Keratinocyte (primary cell): ENCODE data around the gene COL7A1. TPM values are rescaled to one million over a fixed set of nuclear protein-coding genes. Genes with fewer than 3 reads are reported as not detected.

Experiments
- DNase-seq: peaks from one replicate; pipeline ENCODE4 v3.0.0-alpha.2; 2011; ENCODE audit warnings: low read depth, missing footprints, low spot score
- FAIRE-seq: peaks from 2 replicates; lab custom pipeline; 2011; peaks lifted over from hg19 to GRCh38; lab: Jason Lieb, UNC
- H2AFZ ChIP-seq: 2 replicates; pipeline ENCODE4 v1.6.0; 2012; ENCODE audit warnings: low read length, control low read depth, inconsistent platforms; ENCODE audit not compliant: control insufficient read depth
- H3K27ac ChIP-seq: 2 replicates; pipeline ENCODE4 v1.5.1; 2011; ENCODE audit warnings: low read length; ENCODE audit not compliant: control insufficient read depth, insufficient read depth
- H3K27me3 ChIP-seq: 3 replicates; pipeline ENCODE4 v1.6.0; 2011; ENCODE audit warnings: low read length; ENCODE audit not compliant: control insufficient read depth, insufficient read depth; ENCODE audit errors: extremely low read depth
- H3K36me3 ChIP-seq, 2 experiments: 2 replicates in 1 of 2; 3 replicates in 1 of 2; pipeline ENCODE4 v1.5.1; 2011; ENCODE audit warnings: low read length in 2 of 2, mild to moderate bottlenecking in 1 of 2; ENCODE audit not compliant: control insufficient read depth in 2 of 2, insufficient read depth in 2 of 2; ENCODE audit errors: extremely low read depth in 1 of 2
- H3K4me1 ChIP-seq: 3 replicates; pipeline ENCODE4 v1.5.1; 2011; ENCODE audit warnings: low read length; ENCODE audit not compliant: control insufficient read depth, insufficient read depth; ENCODE audit errors: extremely low read depth
- H3K4me2 ChIP-seq: 3 replicates; pipeline ENCODE4 v1.6.0; 2011; ENCODE audit warnings: low read depth, low read length; ENCODE audit not compliant: control insufficient read depth, insufficient read depth; ENCODE audit errors: extremely low read depth
- H3K4me3 ChIP-seq, 3 experiments: fragments of 200-600 bp in 1 of 3; sonication (generic) in 1 of 3; 2 replicates in 2 of 3; 3 replicates in 1 of 3; pipeline ENCODE4 v1.5.1; 2011 to 2016; ENCODE audit warnings: low read length in 3 of 3, mild to moderate bottlenecking in 3 of 3, control low read depth in 2 of 3, inconsistent platforms in 1 of 3, low read depth in 1 of 3, mixed read lengths in 1 of 3, mixed run types in 1 of 3, moderate library complexity in 1 of 3; ENCODE audit not compliant: control insufficient read depth in 2 of 3, insufficient read depth in 2 of 3; ENCODE audit errors: extremely low read depth in 1 of 3
- H3K79me2 ChIP-seq: 2 replicates; pipeline ENCODE4 v1.6.0; 2012; ENCODE audit warnings: low read length; ENCODE audit not compliant: control insufficient read depth, insufficient read depth
- H3K9ac ChIP-seq: 3 replicates; pipeline ENCODE4 v1.6.0; 2011; ENCODE audit warnings: low read length; ENCODE audit not compliant: control insufficient read depth, insufficient read depth; ENCODE audit errors: extremely low read depth
- H3K9me1 ChIP-seq: 3 replicates; pipeline ENCODE4 v1.6.0; 2011; ENCODE audit warnings: low read length; ENCODE audit not compliant: control insufficient read depth, insufficient read depth; ENCODE audit errors: extremely low read depth
- H3K9me3 ChIP-seq: 2 replicates; pipeline ENCODE4 v1.5.1; 2012; ENCODE audit warnings: low read depth, low read length; ENCODE audit not compliant: control insufficient read depth
- H4K20me1 ChIP-seq: 3 replicates; pipeline ENCODE4 v1.6.0; 2011; ENCODE audit warnings: low read length; ENCODE audit not compliant: control insufficient read depth, insufficient read depth; ENCODE audit errors: extremely low read depth
- EZH2 ChIP-seq: IDR thresholded peaks from one replicate; pipeline ENCODE4 v1.6.1; 2012; ENCODE audit warnings: inconsistent platforms, mild to moderate bottlenecking, low read length, moderate library complexity
- dilution Hi-C: fragments of 300-500 bp; cut with MboI; formaldehyde crosslinking; loops from one replicate; pipeline ENCODE4 v1.7.0; 2020; ENCODE audit warnings: low sequenced_read_pairs; ENCODE audit not compliant: extremely low pct_ligation_motif_present
- polyA plus RNA-seq, 5 experiments: library from polyadenylated mRNA; depleted of rRNA in 3 of 5; stranded (reverse) in 3 of 5; stranded (forward) in 1 of 5; unstranded in 1 of 5; fragments of >200 nt; gene quantifications; 1 replicate in 1 of 5; 2 replicates in 3 of 5; 3 replicates in 1 of 5; pipeline versions ENCODE4 v1.2.1 to v1.2.3, GENCODE V29; 2011 to 2012; ENCODE audit warnings: missing spikeins in 2 of 5, low read depth in 1 of 5, low replicate concordance in 1 of 5
- TF ChIP-seq, protein P1 (sequence below), 3 experiments: IDR thresholded peaks in 1 of 3; conservative IDR thresholded peaks in 1 of 3; optimal IDR thresholded peaks in 1 of 3; 2 replicates in 2 of 3; 3 replicates in 1 of 3; pipeline versions ENCODE3 to v1.5.1; 2011; ENCODE audit warnings: low read length in 3 of 3, mild to moderate bottlenecking in 3 of 3, moderate library complexity in 2 of 3, control low read depth in 1 of 3, inconsistent platforms in 1 of 3; ENCODE audit not compliant: insufficient read depth in 2 of 3; ENCODE audit errors: extremely low read depth in 1 of 3

Gene COL7A1
- polyA plus RNA-seq, 1 donor (not counting 4 experiments of a cell fraction or from before 2014, with no cell fraction given): 59.4 TPM

DNA sequence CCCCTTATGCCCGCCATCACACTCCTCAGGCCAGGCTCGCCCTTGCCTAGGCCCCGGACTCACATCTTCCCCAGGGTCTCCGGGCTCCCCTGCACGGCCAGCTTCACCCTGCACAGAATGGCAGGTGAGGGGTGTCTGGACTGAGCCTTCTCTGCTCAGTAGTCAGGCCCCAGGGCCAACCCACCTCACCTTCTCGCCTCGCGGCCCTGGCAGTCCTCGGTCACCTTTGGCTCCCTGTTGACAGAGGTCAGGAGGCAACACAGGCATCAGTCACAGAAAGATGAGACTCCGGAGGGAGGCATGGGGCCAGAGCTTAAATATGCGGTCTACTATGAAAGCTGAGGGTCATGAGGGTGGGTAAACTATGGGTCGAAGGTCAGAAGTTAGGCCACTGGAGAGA, 23.2 kb downstream of the COL7A1 start:
- H2AFZ ChIP-seq: no peak overlapping the region
- dilution Hi-C loops: no loop called here
- no peaks in the 10 kb centered on the region for H3K27me3 ChIP-seq
- H4K20me1 ChIP-seq: peaks cover 13% of the 10 kb centered on the region
- H3K79me2 ChIP-seq: peaks cover 14% of the 10 kb centered on the region
- peaks cover 69 to 73% of the 10 kb centered on the region in 2 experiments for H3K36me3 ChIP-seq
- no peak overlapping the region for H3K4me3 ChIP-seq
- no peaks in the 10 kb centered on the region for H3K9me3 ChIP-seq
- TF ChIP-seq, protein P1, sequence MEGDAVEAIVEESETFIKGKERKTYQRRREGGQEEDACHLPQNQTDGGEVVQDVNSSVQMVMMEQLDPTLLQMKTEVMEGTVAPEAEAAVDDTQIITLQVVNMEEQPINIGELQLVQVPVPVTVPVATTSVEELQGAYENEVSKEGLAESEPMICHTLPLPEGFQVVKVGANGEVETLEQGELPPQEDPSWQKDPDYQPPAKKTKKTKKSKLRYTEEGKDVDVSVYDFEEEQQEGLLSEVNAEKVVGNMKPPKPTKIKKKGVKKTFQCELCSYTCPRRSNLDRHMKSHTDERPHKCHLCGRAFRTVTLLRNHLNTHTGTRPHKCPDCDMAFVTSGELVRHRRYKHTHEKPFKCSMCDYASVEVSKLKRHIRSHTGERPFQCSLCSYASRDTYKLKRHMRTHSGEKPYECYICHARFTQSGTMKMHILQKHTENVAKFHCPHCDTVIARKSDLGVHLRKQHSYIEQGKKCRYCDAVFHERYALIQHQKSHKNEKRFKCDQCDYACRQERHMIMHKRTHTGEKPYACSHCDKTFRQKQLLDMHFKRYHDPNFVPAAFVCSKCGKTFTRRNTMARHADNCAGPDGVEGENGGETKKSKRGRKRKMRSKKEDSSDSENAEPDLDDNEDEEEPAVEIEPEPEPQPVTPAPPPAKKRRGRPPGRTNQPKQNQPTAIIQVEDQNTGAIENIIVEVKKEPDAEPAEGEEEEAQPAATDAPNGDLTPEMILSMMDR (optimal IDR thresholded peaks at IDR 0.05 in 1 of 3, IDR thresholded peaks at IDR 0.05 in 1 of 3, conservative IDR thresholded peaks at IDR 0.05 in 1 of 3; ENCODE audit: extremely low read depth in 1 of 3, insufficient read depth in 2 of 3, low read length in 3 of 3): no peak
- TF ChIP-seq EZH2: no peak
- no peak overlapping the region for H3K27ac ChIP-seq
- H3K9ac ChIP-seq: no peak overlapping the region
- DNase-seq: no peak
- peaks cover 5% of the 10 kb centered on the region for H3K4me1 ChIP-seq
- H3K9me1 ChIP-seq: peaks cover 3% of the 10 kb centered on the region
- no peak for FAIRE-seq
- no peak overlapping the region for H3K4me2 ChIP-seq

DNA sequence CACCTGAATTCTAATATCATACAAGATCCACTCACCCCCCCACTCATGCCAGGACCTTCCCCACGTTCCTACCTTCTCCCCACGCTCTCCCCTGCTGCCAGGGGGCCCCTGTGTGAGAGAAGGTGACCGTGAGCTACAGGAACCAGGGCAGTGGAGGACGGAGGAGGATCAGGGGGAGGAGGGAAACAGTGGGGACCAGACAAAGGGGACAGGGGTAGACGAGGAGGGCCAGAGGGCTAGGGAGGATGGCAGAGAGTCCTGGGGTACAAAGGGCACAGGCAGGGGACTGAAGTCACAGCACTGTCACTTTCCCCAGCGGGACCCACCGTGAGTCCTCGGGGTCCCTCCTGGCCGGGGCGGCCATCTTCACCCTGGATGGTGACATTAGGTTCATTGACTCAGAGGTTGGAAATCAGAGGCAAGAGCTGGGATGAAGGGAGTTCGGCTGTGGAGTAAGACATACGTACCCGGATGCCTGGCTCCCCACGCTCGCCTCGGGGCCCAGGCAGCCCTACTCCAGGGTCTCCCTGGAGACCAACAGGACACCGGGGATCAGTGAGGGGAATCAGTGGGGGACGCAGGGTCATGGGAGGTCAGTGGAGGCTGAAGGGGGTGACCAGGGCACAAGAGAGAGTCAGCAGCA, 25.2 kb downstream of the COL7A1 start:
- no peak for FAIRE-seq
- Histone ChIP-seq H3K36me3 (peaks cover 64 to 67% of the 10 kb centered on the region in 2 experiments), H3K4me2 (no peak overlapping the region)

More for the DNA sequence above, 25.2 kb downstream of the COL7A1 start:
- peaks cover 12% of the 10 kb centered on the region for H4K20me1 ChIP-seq
- no peaks in the 10 kb centered on the region for H3K9me3 ChIP-seq
- H3K27ac ChIP-seq: no peak overlapping the region
- dilution Hi-C loops: no loop called here
- H3K79me2 ChIP-seq: peaks cover 9% of the 10 kb centered on the region
- H2AFZ ChIP-seq: no peak overlapping the region
- TF ChIP-seq EZH2: no peak
- TF ChIP-seq, protein P1 (optimal IDR thresholded peaks at IDR 0.05 in 1 of 3, IDR thresholded peaks at IDR 0.05 in 1 of 3, conservative IDR thresholded peaks at IDR 0.05 in 1 of 3; ENCODE audit: extremely low read depth in 1 of 3, insufficient read depth in 2 of 3, low read length in 3 of 3): no peak
- H3K4me1 ChIP-seq: peaks cover 25% of the 10 kb centered on the region
- H3K9me1 ChIP-seq: peaks cover 3% of the 10 kb centered on the region
- H3K9ac ChIP-seq: no peak overlapping the region
- no peaks in the 10 kb centered on the region for H3K27me3 ChIP-seq
- H3K4me3 ChIP-seq: no peak overlapping the region
- no peak for DNase-seq
